ENCODE data around the gene PARD3B. TPM values are rescaled to one million over a fixed set of nuclear protein-coding genes. Genes with fewer than 3 reads are reported as not detected.

Gene PARD3B
- total and polyA plus RNA-seq, 2 experiments from 2014 or later = 3.5 to 4.4 TPM

- Mint-ChIP-seq H3K27me3 (ENCODE audit: insufficient read depth, low read depth, poor library complexity) (no peaks in the 10 kb centered on the region), H3K4me3 (no peak overlapping the region), H3K36me3 (ENCODE audit: low read depth) (no peaks in the 10 kb centered on the region), H3K27ac (no peak overlapping the region), H3K9me3 (no peaks in the 10 kb centered on the region), H3K4me1 (peaks cover 13% of the 10 kb centered on the region)
- Histone ChIP-seq H3K4me3 (no peak overlapping the region), H3K4me1 (ENCODE audit: insufficient read depth) (0 out of 2 replicates have a peak, but pooled peaks cover 3% of the 10 kb centered on the region), H3K36me3 (ENCODE audit: insufficient read depth) (no peaks in the 10 kb centered on the region), H3K9me2 (ENCODE audit: insufficient read depth) (no peaks in the 10 kb centered on the region), H3F3A (replicated peaks; ENCODE audit: low read depth) (no peaks in the 10 kb centered on the region), H3K27me3 (ENCODE audit: insufficient read depth) (no peaks in the 10 kb centered on the region), H2AFZ (no peak overlapping the region), H4K20me1 (replicated peaks; ENCODE audit: insufficient read depth) (no peaks in the 10 kb centered on the region), H3K4me2 (no peak overlapping the region), H3K79me2 (replicated peaks; ENCODE audit: insufficient read depth) (no peaks in the 10 kb centered on the region), H3K27ac (ENCODE audit: low read depth) (no peak overlapping the region)
- DNase-seq (ENCODE audit: low spot score) (no peak), ATAC-seq (no peak)
- TF ChIP-seq ZNF331 (CRISPR knock-in tag; IDR thresholded peaks at IDR 0.05; ENCODE audit: low read depth) (no peak), EZH2 (IDR thresholded peaks at IDR 0.05; ENCODE audit: low read depth, unreplicated experiment) (no peak), REST (IDR thresholded peaks at IDR 0.05; ENCODE audit: unreplicated experiment) (no peak), JUNB (IDR thresholded peaks at IDR 0.05; ENCODE audit: unreplicated experiment) (no peak), CTCF (conservative IDR thresholded peaks at IDR 0.05; ENCODE audit: low read depth in 2 of 2) (no peak), NANOG (IDR thresholded peaks at IDR 0.05; ENCODE audit: borderline replicate concordance) (no peak), ETS1 (IDR thresholded peaks at IDR 0.05) (no peak), STAT1 (IDR thresholded peaks at IDR 0.05; ENCODE audit: unreplicated experiment) (no peak), POLR2AphosphoS5 (IDR thresholded peaks at IDR 0.05; ENCODE audit: low read depth) (no peak), CREB1 (CRISPR knock-in tag; IDR thresholded peaks at IDR 0.05; ENCODE audit: low read depth) (no peak), ZNF462 (CRISPR knock-in tag; IDR thresholded peaks at IDR 0.05) (no peak), EZH2phosphoT487 (IDR thresholded peaks at IDR 0.05; ENCODE audit: unreplicated experiment) (no peak), ZNF114 (CRISPR knock-in tag; IDR thresholded peaks at IDR 0.05) (no peak)
These were observed 644.0 kb downstream of the PARD3B start for GRCh38 chr2:205189301-205189700.
